ENCODE results near the gene TBC1D1.
A peak's percentile ranks its signal among the peaks of the same experiment; 100 is the strongest.

Gene TBC1D1, protein sequence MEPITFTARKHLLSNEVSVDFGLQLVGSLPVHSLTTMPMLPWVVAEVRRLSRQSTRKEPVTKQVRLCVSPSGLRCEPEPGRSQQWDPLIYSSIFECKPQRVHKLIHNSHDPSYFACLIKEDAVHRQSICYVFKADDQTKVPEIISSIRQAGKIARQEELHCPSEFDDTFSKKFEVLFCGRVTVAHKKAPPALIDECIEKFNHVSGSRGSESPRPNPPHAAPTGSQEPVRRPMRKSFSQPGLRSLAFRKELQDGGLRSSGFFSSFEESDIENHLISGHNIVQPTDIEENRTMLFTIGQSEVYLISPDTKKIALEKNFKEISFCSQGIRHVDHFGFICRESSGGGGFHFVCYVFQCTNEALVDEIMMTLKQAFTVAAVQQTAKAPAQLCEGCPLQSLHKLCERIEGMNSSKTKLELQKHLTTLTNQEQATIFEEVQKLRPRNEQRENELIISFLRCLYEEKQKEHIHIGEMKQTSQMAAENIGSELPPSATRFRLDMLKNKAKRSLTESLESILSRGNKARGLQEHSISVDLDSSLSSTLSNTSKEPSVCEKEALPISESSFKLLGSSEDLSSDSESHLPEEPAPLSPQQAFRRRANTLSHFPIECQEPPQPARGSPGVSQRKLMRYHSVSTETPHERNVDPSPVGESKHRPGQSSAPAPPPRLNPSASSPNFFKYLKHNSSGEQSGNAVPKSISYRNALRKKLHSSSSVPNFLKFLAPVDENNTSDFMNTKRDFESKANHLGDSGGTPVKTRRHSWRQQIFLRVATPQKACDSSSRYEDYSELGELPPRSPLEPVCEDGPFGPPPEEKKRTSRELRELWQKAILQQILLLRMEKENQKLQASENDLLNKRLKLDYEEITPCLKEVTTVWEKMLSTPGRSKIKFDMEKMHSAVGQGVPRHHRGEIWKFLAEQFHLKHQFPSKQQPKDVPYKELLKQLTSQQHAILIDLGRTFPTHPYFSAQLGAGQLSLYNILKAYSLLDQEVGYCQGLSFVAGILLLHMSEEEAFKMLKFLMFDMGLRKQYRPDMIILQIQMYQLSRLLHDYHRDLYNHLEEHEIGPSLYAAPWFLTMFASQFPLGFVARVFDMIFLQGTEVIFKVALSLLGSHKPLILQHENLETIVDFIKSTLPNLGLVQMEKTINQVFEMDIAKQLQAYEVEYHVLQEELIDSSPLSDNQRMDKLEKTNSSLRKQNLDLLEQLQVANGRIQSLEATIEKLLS (N-terminal part only)

DNA sequence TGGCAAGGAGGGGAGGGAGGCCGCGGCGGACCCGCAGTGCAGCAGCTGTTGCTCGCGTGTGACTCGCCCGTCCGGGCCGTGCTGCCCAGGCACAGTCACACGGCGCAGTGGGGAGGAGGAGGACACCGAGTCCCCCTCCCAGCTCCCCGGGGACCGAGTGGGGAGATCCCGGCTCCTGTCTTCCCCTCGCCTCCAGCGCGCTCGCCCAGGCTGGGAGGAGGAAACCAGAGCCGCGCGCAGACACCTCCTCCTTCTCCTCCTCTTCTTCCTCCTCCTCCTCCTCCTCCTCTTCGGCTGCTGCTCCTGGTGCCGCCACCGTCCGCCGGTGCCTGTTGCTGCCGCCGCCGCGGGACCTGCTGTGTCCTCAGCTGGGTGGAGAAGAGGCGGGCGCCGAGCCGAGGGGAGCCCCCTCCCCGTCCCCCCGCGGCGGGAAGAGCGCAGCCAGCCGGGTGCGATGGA is at the start of gene TBC1D1:
TBC1D1 (plus strand) TSS at position 284 of the 459 bp plus-strand sequence. CDS start 11,012 bp downstream, outside the sequence.
- peak; percentile 44 for DNase-seq (ENCODE audit: low spot score)

DNA sequence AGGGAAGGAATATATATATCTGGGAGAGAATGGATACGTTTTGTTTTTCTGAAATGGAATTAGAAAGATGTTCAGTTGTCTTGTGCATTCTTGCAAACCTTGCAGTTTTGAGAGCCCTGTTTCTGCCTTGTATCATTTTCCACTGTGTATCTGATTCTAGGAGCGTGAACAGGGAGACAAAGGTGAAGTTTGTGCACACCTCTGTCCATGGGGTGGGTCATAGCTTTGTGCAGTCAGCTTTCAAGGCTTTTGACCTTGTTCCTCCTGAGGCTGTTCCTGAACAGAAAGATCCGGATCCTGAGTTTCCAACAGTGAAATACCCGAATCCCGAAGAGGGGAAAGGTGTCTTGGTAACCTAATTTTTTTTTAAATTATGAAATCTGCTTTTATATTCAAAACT is 46.7 kb upstream of the TBC1D1 start:
- no peak for DNase-seq (ENCODE audit: low spot score)

DNA sequence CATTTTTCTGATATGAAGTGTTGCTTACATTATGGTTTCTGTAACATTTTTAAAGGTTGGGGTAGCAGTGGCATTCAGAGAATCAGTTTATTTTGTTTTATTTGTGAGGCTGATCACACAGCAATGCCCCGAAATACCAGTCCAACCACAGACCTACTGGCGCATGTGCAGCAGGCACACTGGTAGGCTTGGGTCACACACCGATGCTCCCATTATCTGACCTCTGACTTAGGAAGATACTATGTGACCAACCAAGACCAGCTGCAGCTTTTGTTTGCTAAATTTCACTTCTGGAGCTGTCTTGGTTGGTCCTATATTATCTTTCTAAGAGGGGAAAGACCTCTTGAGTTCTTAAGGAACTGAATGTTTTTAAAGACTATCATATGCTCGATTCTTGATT is 45.7 kb upstream of the TBC1D1 start:
- DNase-seq (ENCODE audit: low spot score) = no peak

DNA sequence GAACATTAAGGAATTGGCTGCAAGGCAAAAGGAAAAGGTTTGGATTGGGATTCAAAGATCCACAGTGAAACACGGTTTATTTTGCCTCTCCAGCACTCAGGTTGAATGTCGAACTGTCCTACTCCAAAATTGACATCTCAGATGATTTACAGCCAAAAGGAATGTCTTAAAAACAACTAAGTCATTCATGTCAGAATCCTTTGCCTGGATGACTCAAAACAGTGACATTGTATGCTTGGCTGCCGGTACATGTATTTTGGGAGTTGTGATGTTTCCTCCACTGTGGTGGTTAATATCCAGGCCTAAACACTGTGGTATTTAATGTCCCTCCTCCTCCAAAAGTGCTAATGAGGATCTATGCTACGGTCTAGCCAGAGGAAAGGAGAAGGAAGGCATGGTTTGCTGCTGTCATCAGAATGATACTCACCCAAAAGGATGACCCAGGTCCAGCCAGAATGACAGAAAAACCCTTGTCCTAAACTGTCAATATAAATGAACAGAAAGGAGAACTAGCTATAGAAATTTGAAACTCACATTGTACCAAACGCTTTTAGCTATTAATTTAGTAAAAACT is 43.5 kb upstream of the TBC1D1 start:
- DNase-seq (ENCODE audit: low spot score) = no peak

DNA sequence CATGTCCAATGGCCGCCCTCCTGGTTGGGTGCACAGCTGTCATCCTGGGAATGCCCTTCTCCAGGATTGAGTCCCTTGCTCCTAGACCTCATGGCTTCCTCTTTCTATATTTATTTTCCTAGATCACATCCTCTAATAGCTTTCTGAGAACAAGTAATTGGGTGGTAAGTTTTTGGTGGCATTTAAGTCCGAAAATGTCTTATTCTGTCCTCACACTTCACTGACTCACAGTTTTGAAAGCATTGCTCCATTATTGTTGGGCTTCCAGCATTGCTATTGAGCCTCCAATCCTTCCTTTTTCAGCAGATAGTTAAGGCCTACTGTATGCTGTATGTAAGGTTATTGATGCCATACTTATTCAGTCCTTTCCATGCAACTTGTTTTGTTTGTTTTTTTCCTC is 38.5 kb upstream of the TBC1D1 start:
- DNase-seq (ENCODE audit: low spot score) = no peak

DNA sequence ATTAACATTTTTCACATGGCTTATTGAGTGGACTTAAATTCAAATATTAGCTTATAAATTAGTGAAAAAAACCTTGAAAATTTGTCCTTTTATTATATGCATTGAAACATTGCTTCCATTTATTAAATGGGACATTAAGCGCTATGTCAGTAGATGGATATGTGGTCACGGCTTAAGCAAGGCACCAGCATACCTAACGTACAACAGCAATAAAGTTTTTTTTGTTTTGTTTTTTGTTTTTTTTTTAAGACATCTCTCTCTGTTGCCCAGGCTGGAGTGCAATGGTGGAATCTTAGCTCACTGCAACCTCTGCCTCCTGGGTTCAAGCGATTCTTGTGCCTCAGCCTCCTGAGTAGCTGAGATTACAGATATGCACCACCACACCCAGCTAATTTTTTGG is 32.8 kb upstream of the TBC1D1 start:
- DNase-seq (ENCODE audit: low spot score) = no peak

DNA sequence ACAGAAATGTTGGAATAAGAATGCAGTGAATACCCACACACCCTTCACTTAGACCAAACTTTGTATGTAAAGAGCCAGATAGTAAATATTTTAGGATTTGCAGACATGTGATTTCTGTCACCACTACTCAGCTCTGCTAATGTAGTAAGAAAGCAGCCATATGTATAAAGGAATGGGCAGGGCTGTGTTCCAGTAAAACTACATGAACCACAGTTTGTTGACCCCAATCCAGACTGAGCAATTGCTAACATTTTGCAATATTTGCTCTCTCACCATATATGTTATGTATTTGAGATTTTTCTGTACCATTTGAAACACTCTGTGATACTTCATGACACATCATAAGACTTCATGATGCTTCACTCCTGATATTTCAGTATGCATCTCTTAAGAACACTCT is 32.0 kb upstream of the TBC1D1 start:
- DNase-seq (ENCODE audit: low spot score) = no peak

DNA sequence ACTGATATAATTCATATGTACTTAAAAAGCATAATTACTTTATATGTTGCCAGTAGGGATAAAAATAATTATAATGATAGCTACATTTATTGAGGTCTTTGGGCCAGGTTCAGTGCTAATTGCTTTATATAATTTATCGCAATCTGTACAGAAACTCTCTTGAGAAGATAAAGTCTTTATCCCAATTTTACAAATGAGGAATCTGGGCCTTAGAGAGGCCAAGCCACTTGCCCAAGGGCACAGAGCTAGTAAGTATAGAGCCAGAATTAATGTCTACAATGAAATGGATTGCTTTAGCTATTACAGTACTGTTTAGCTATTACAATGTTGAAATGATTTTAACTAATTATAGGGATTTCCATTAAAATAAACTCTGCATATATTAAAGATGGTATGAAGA is 30.6 kb upstream of the TBC1D1 start:
- no peak for DNase-seq (ENCODE audit: low spot score)

DNA sequence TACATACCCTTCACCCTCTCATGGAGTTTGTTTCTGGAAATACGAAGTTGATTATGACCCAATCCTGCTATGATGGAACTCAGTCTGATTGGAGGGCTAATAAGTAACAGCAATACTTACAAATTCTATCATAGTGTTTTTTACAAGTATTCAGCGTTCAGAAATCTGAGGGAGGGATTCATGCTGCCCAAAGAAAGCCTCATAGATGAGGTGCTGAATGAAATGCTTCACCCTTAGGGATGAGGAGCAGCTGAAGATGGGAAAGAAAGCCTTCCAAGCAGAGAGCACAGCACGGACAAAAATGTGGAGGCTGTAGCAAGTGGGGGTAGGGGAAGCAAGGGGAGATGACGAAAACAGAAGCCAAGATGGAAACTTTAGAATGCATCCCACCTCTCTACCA is 27.9 kb upstream of the TBC1D1 start:
- no peak for DNase-seq (ENCODE audit: low spot score)

DNA sequence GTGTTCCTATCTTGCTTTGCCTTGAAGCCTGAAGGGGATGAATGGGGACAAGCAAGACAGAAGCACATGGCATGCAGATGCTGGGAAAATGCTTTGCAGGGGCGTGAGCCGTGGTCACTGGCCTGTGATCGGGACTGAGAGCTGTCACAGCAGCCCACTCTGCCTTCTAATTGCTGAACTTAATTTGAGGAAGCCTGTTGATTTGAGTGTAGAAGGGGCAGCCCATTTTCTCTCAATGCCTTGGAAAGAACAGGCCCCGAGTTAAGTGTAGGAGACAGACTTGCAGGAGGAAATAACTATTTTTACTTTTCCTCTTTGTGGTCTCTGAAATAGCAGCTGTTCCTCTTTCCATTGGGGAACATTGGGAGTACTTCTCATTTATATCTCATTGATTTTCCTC is 26.1 kb upstream of the TBC1D1 start:
- DNase-seq (ENCODE audit: low spot score) = no peak

DNA sequence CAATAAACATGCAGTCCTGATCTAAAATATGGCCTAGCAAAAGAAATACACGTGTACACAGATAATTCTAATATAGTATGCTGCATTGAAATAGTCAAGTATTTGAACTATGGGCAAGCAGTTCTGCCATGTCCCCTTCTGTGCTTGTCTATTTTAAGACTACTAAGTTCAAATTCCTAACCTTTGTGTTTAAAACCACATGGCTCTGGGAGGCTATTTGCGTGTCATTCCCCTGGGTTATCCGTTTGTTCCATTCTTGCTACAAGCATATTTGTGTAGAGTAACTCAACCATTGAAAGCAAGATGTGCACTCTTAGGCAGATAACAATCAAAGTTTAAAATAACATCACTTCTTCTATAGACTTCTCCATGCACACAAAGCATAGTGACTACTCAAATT is 25.4 kb upstream of the TBC1D1 start:
- DNase-seq (ENCODE audit: low spot score) = no peak

DNA sequence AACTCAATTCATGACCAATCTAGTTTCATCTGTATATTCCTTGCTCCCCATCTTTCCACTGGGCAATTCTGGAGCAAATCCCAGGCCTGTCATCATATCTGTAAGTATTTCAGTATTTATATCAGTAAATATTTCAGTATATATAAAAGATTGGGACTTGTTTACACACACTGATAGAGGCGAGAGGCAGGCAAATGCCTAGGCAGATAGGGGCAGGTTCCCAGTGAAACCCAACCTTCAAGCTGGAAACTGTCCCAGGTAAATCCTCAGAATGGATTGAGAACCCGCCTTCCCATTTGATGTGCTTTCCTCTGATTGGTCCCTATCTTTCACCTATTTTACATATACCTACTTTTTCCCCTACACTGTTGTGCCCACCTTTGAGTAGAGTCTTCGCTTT is 23.8 kb upstream of the TBC1D1 start:
- DNase-seq (ENCODE audit: low spot score) = no peak

DNA sequence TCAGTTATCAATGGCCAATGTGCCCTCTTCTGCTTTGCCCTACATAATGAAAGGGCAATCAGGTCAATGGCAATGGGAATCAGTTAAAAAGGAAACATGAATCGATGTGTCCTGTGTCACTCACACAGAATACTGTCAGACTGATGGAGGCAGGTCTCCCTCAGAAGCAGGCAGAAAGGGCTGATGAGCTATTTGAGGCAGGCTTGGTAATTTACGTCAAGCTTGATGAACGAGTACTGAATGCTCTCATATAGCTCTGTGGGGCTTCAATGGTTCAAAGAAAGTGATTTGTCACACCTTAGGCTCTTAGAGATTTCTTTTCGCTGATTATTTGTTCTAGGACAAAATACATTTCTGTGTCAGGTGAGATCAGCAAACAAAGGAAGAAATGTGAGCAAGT is 22.6 kb upstream of the TBC1D1 start:
- no peak for DNase-seq (ENCODE audit: low spot score)

DNA sequence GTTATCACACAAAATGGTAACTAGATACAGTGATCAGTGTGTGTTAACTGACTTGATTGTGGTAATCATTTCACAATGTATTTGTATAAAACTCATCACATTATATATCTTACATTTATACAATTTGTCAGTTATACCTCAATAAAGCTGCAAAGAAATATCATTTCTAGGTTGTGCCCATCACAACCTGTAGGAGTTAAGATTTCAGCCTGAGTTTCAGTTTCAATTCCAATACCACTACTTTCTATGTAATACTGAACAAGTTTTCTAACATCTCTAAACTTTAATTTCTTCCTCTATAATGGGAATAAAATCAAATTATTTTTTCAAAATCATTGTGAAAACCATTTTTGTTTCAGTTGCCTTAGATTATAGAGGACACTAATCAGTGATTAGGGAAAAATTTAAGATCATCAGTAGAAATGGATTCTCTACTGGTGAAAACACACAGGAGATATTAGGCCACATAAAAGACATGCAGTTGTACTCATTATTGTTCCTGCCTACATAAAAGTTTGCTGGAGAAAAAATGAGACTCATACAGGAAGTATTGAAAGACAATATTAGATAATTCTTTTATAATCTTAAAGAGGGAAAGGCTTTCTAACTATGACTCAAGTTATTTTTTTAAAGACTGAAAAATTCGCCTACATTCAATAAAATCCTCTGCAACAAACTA is 18.4 kb upstream of the TBC1D1 start:
- no peak for DNase-seq (ENCODE audit: low spot score)

DNA sequence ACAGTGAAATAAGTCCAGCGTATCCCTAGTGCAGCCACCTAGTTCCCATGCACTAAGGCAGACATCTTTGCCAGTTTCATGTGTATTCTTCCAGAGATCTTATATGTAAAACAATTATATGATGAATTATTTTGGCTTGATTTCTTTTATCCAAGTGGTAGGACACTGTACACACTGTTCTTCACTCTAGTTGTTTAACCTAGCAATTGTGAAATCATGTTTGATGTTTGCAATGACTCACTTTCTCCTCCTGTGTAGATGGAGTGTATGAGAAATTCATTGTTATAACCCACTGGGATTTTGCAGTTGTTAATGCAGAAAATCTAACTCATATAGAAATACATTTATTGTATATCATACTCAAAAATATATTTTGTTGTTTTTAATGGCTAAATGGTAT is 17.5 kb upstream of the TBC1D1 start:
- no peak for DNase-seq (ENCODE audit: low spot score)

DNA sequence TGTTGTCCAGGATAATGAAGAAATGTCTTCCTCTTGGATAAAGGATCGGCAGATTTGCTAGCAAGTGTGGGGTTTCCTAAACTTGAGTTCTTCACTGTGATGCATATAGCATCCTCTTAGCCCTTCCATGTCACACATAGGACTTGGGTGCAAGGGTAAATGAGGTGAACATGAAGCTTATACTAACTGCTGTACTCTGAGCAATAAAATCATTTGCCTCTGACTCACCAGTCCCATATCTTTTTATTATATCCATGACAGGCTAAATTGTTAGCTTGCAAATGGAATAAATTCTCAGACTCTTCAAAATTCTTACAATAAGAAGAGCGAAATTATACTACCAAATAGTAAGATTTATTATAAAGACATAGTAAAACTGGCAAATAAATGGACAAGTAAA is 14.7 kb upstream of the TBC1D1 start:
- DNase-seq (ENCODE audit: low spot score) = no peak

DNA sequence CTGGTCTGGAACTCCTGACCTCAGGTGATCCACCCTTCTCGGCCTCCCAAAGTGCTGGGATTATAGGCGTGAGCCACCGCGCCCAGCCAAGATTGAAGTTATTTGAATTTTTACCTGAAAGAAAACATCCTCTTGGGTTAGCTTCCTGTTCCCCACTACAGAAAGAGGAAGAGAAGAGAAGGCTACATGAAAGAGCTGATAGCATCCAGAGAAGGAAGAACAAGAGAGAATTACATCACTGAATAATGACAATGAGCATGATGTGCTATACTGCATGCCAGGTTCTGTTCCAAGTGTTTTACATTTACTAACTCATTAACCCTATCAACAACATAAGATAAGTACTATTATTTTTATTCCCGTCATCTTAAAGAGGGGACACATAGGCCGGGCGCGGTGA is 11.5 kb upstream of the TBC1D1 start:
- no peak for DNase-seq (ENCODE audit: low spot score)

DNA sequence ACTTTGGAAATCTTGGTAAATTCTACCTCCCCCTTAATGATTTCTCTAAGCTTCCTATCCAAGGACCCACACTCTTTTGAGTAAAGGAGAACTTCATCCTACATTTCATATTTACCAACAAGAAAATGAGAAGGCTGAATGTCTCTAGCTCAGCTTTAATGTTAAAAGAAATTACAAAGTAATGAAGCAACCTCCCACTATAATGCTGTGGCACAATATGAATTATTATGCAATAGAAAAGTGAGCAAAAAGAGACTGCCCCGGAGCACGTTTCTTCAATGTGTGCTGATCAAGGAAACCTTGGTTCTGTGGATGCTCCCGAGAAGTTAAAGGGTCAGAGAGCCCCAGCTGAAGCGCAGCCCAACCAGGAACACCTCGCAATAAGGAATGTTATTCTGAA is 9.1 kb upstream of the TBC1D1 start:
- DNase-seq (ENCODE audit: low spot score) = no peak

DNA sequence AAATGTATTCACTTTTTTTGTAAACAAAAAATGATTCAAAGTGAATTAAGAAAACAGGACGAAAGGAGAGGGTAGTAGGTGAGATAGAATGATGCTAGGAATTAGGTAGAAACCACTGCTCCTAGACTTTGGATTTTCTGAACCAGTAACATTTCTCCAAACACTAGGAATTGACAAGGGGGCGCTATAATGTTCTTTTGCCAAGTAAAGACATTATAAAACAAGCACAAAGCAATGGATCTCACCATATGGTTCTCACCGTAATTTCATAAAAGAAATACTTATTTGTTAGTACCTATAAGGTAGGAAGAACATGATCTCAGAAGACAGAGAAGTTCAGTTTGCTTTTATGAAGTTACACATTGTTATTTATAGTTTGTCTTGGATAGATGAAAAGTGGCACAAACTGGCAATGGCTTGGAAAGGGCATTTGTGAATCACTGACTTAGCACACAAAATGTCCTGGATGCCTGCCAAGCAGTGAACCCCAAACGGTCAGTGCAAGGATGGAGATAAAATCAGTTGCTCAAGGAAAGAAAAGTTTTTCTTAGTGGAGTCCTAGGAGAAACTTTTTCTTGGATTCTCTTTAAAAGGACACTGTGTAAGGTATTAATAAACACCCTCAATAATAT is 8.1 kb upstream of the TBC1D1 start:
- DNase-seq (ENCODE audit: low spot score) = no peak

DNA sequence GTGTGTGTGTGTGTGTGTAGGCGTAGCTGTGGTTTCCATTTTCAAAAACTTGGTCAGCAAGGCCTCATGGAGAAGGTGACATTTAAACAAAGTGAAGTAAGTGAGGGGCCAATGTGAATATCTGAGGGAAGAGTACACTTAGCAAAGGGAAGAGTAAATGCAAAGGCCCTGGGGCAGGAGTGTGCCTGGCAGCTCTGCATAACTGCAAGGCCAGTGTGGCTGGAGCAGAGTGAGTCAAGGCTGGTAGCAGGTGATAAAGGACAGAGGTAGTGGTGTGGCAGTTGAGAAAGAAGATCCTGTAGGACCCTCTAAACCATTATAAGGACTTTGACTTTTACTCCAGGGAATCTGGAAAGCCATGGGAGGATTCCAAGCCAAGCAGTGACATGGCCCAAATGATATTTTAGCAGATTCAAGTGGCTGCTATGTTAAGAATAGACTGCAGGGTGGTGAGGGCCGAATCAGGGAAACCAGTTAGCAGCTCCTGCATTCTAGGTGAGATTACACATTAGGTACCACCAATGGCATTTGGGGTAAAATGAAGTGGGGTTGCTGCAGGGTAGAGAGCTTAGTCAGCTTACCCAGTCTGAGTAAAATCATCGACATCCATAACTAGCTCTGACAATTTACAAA is 5.9 kb upstream of the TBC1D1 start:
- DNase-seq (ENCODE audit: low spot score) = no peak

DNA sequence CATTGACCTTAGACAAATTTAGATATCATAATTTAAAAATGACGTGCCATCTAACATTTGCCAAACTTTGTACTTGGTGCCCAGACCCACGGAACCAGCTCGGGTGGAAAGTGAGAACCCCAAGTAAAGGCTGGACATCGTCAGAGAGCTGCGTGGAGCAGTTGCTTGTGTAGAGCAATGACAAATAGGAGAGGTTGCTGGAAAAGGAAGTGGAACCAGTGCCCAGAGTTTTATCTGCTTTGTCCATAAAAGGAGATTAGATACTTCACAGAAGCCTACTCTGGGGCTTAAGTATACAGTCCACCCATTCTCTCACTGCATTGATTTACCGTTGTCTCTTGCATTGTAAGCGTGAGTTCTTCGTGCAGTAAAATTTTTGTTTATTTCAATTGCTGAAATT is 5.4 kb upstream of the TBC1D1 start:
- no peak for DNase-seq (ENCODE audit: low spot score)
